ENCODE measurements around the gene TBCEL. TPM values are rescaled to one million over a fixed set of nuclear protein-coding genes. Genes with fewer than 3 reads are reported as not detected.

TBCEL gene
- total RNA-seq, 2 experiments from 2014 or later = 7.8 to 10.0 TPM

DNA sequence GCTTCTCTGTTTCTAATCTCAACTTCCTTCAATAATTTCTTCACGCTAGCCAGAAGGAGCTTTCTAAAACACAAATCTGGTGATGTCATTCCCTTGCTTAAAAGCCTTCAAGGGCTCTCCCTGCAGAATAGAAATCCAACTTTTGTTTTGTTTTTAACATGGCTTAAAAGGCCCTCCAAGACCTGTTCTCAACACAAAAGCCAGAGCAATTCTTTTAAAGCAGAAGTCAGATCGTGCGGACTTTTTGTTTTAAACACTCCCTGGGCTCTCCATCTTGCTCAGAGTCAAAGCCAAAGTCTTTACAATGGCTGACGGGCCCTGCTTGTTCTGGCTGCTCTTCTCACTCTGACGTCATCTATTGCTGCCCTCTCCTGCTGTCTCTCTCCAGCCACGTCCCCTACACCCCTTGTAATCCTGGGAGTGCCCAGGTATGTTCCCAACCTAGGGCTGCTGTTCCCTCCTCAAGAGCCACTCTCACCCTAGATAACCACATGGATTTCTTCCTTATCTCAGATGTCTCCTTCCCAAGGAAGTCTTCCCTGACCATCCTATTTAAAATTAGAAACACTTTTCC, 99.7 kb downstream of the TBCEL start:
- no peak for DNase-seq
- Mint-ChIP-seq H3K27me3 (no peaks in the 10 kb centered on the region), H3K36me3 (no peaks in the 10 kb centered on the region), H3K4me1 (no peaks in the 10 kb centered on the region), H3K9me3 (peaks cover 2% of the 10 kb centered on the region), H3K27ac (no peak overlapping the region), H3K4me3 (no peak overlapping the region)

DNA sequence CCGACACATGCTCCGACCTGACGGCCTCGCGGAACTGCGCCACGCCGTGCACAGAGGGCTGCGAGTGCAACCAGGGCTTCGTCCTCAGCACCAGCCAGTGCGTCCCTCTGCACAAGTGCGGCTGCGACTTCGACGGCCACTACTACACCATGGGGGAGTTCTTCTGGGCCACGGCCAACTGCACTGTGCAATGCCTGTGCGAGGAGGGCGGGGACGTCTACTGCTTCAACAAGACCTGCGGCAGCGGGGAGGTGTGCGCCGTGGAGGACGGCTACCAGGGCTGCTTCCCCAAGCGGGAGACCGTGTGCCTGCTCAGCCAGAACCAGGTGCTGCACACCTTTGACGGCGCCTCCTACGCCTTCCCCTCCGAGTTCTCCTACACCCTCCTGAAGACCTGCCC, 103.9 kb downstream of the TBCEL start:
- no peaks in the 10 kb centered on the region for H3K27me3 Mint-ChIP-seq
- no peaks in the 10 kb centered on the region for H3K4me1 Mint-ChIP-seq
- H3K9me3 Mint-ChIP-seq = no peaks in the 10 kb centered on the region
- no peak overlapping the region for H3K4me3 Mint-ChIP-seq
- no peak for DNase-seq
- no peaks in the 10 kb centered on the region for H3K36me3 Mint-ChIP-seq
- no peak overlapping the region for H3K27ac Mint-ChIP-seq

DNA sequence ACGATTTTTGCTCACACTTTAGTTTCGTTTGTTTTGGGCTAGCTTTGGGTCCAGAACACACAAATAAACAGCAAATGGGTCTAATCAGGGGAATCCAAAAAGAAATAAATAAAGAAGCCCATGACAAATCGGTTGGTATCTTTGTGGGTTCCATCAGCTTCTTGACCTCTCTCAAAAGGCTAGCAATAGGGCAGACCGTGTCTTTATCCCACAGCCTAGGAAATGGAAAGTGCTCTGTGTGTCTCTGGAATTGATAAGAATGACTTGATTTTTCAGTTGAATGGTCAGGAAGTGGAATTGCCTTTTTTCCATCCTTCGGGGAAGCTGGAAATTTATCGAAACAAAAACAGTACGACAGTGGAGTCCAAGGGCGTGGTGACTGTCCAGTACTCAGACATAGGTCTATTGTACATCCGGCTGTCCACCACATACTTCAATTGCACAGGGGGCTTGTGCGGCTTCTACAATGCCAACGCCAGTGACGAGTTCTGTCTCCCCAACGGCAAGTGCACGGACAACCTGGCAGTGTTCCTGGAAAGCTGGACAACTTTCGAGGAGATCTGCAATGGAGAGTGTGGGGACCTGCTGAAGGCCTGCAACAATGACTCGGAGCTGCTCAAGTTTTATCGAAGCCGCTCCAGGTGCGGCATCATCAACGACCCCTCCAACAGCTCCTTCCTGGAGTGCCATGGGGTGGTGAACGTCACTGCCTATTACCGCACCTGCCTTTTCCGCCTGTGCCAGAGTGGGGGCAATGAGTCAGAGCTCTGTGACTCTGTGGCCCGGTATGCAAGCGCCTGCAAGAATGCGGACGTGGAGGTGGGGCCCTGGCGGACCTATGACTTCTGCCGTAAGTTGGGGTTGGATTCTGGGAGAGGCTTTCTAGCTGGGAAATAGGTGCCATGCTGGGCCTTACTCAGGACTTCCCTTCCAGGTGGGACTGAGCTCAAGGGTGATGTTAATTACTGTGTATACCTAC, 105.7 kb downstream of the TBCEL start:
- Mint-ChIP-seq H3K27me3 (no peaks in the 10 kb centered on the region), H3K4me3 (no peak overlapping the region), H3K36me3 (no peaks in the 10 kb centered on the region), H3K4me1 (no peaks in the 10 kb centered on the region), H3K27ac (no peak overlapping the region), H3K9me3 (no peaks in the 10 kb centered on the region)
- no peak for DNase-seq

DNA sequence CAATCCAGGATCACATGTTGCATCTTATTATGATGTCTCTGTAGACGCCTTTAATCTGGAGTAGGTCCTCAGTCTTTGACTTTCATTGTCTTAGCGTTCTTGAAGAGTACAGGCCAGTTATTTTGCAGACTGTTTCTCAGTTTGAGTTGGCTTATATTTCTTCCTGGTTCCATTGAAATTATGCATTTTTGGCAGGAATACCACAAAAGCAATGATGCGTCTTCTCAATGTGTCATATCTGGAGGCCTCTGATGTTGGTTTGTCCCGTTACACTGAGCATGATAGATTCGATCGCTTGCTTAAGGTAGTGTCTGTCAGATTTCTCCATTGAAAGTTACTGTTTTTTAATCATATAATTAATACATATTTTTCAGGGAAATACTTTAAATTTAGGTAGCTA, 107.8 kb downstream of the TBCEL start:
- Mint-ChIP-seq H3K4me1 (no peaks in the 10 kb centered on the region), H3K36me3 (no peaks in the 10 kb centered on the region), H3K27ac (no peak overlapping the region), H3K9me3 (no peaks in the 10 kb centered on the region), H3K27me3 (no peaks in the 10 kb centered on the region), H3K4me3 (no peak overlapping the region)
- no peak for DNase-seq

DNA sequence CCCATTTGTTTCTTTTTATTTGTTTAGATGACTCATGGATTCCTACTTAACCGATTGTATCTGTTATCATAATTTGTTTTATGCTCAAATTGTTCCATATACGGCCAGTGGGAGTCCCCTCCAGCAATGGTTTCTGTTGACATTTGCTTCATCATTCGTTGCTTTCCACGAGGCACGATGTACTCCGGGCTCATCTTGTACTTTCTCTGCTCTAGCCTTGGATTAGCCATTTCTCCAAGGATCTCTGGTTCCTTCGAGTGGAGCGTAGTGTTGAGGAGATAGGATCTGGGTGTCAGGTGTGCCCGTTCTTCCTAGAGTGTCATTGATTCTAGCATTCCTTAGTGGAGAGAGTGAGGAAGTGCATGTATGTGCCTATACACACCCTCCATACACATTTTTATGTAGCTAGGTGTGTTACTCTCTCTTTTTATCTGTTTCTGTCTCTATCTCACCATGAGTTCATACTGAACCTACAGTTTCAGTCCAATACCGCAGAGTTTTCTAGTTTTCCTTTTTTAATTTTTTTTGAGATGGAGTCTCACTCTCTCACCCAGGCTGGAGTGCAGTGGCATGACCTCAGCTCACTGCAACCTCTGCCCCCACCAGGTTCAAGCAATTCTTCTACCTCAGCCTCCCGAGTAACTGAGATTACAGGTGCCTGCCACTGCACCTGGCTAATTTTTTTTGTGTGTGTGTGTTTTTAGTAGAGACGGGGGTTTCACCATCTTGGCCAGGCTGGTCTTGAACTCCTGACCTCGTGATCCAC, 108.5 kb downstream of the TBCEL start:
- H3K27ac Mint-ChIP-seq = no peak overlapping the region
- H3K4me3 Mint-ChIP-seq = no peak overlapping the region
- no peak for DNase-seq
- no peaks in the 10 kb centered on the region for H3K9me3 Mint-ChIP-seq
- H3K36me3 Mint-ChIP-seq = no peaks in the 10 kb centered on the region
- H3K27me3 Mint-ChIP-seq = no peaks in the 10 kb centered on the region
- no peaks in the 10 kb centered on the region for H3K4me1 Mint-ChIP-seq

DNA sequence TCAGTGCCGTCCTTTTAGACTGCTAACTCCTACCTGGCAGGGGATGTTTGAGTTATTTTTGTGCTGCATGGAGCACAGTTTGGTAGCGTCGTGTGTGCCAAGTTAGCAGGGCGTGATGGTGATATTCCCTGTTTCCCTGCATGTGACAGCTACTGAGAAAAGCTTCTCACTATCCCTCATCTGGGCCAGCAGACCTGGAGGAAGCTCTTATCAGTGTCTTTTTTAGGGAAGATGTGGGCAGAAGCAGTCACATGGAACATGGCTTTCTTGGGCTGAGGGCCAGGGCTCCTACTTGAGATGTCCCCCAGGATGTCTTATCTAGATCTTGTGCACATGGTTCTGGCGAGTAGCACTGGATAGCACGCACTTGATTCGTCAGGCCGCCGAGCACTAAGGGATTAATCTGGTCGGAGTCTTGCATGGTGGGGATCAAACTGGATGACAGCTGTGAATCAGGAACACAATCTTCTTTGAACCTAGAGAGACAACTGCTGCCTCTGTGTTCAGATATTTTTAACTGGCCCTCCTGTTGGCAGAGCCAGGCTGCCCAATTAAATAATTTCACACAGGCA, 110.9 kb downstream of the TBCEL start:
- H3K27ac Mint-ChIP-seq = no peak overlapping the region
- H3K4me3 Mint-ChIP-seq = no peak overlapping the region
- H3K36me3 Mint-ChIP-seq = no peaks in the 10 kb centered on the region
- DNase-seq = no peak
- no peaks in the 10 kb centered on the region for H3K4me1 Mint-ChIP-seq
- no peaks in the 10 kb centered on the region for H3K9me3 Mint-ChIP-seq
- H3K27me3 Mint-ChIP-seq = no peaks in the 10 kb centered on the region

DNA sequence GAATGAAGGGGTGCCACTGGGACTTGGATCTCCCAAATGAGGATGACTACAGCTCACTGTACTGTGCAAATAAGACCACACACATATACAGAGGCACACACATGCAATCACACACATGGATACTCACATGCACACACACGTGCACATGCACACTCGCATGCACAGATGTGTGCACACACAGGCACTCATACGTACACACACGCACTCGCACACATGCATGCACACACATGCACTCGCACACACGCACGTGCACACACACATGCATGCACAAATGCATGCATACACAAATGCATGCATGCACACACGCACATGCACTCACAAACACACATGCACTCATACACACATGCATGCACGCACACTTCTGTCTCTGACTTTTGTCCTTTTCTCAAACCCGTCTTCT, 113.1 kb downstream of the TBCEL start:
- H3K4me3 Mint-ChIP-seq = no peak overlapping the region
- H3K27me3 Mint-ChIP-seq = no peaks in the 10 kb centered on the region
- no peak overlapping the region for H3K27ac Mint-ChIP-seq
- no peaks in the 10 kb centered on the region for H3K36me3 Mint-ChIP-seq
- DNase-seq = no peak
- no peaks in the 10 kb centered on the region for H3K9me3 Mint-ChIP-seq
- no peaks in the 10 kb centered on the region for H3K4me1 Mint-ChIP-seq

DNA sequence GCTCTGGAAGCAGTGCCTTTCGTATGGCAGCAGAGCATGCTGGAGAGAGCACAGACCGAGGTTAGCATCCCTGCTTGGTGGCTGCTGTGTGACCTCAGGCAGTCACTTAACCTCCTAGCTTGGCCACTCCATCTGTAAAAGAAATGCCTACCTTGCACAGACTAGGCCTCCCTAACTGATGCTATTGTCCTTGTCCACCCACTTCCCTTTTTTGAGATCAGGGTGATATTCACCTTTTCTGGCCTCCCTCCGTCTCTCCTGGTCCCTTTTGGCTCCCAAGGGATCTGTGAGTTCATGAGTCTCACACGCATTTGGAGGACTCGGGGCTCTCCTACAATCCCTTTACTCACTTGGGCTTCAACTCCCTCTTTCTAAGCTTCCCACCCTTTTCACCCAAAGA, 114.4 kb downstream of the TBCEL start:
- DNase-seq = no peak
- Mint-ChIP-seq H3K27me3 (no peaks in the 10 kb centered on the region), H3K27ac (no peak overlapping the region)

DNA sequence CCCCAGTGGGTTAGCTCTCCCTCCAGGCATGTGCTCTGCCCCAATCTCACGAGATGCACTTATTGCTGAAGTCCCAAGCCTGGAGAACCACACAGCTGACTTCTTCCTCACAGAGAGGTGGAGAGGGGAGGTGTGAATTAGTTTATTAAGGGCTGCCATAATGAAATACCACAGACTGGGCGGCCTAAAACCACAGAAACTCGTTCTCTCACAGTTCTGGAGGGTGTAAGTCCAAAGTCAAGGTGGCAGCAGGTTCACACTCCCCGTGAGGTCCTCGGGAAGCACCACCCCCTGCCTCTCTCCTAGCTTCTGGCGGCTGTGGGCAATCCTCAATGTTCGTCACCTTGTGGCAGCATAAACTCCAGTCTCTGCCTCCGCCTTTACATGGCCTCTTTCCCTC, 116.5 kb downstream of the TBCEL start:
- DNase-seq = no peak
- no peaks in the 10 kb centered on the region for H3K27me3 Mint-ChIP-seq
- no peaks in the 10 kb centered on the region for H3K36me3 Mint-ChIP-seq
- no peaks in the 10 kb centered on the region for H3K9me3 Mint-ChIP-seq
- H3K4me3 Mint-ChIP-seq = no peak overlapping the region
- no peak overlapping the region for H3K27ac Mint-ChIP-seq
- H3K4me1 Mint-ChIP-seq = no peaks in the 10 kb centered on the region

More for the DNA sequence above, 114.4 kb downstream of the TBCEL start:
- Mint-ChIP-seq H3K9me3 (no peaks in the 10 kb centered on the region), H3K4me1 (no peaks in the 10 kb centered on the region), H3K4me3 (no peak overlapping the region), H3K36me3 (no peaks in the 10 kb centered on the region)

Other genes starting within 250 kb of the TBCEL start
- under 1 TPM; 0.31 to 0.40 TPM for gene TECTA, start 77.1 kb downstream of the TBCEL start, total RNA-seq

Data from activated naive CD8-positive, alpha-beta T cell treated with anti-CD3 and anti-CD28 coated beads for 36 hours (primary cell).